GM12891 (cell line): ENCODE data around the gene PHF3.

Source experiments
- PAX5 ChIP-seq: IDR thresholded peaks from 2 replicates; pipeline ENCODE4 v1.6.1; 2011; ENCODE audit warnings: low read length, moderate library complexity, mild to moderate bottlenecking; ENCODE audit not compliant: insufficient read depth, severe bottlenecking
- POLR2A ChIP-seq: IDR thresholded peaks from 2 replicates; pipeline ENCODE4 v1.6.1; 2011; ENCODE audit warnings: low read depth, low read length, control low read depth
- POLR2AphosphoS5 ChIP-seq: IDR thresholded peaks from 2 replicates; pipeline ENCODE4 v1.6.1; 2011; ENCODE audit warnings: low read depth, low read length, control low read depth
- POU2F2 ChIP-seq: IDR thresholded peaks from 2 replicates; pipeline ENCODE4 v1.6.1; 2011; ENCODE audit warnings: low read depth, mild to moderate bottlenecking, control low read depth, low read length, moderate library complexity
- SPI1 ChIP-seq: IDR thresholded peaks from 2 replicates; pipeline ENCODE4 v1.6.1; 2011; ENCODE audit warnings: low read depth, low read length, control low read depth
- TAF1 ChIP-seq: IDR thresholded peaks from 2 replicates; pipeline ENCODE4 v1.6.1; 2011; ENCODE audit warnings: low read depth, low read length, control low read depth

GRCh38 chr6:63637865-63638445 is 2.4 kb downstream of the PHF3 start:
- TF ChIP-seq POLR2AphosphoS5 (no peak), POLR2A (no peak), TAF1 (no peak), PAX5 (no peak), SPI1 (no peak), POU2F2 (no peak)
